ENCODE measurements around the gene IL31. TPM values are rescaled to one million over a fixed set of nuclear protein-coding genes. Genes with fewer than 3 reads are reported as not detected.
A peak's percentile ranks its signal among the peaks of the same experiment; 100 is the strongest.

Gene IL31
- total RNA-seq, 1 donor from 2014 or later, result not detected

DNA sequence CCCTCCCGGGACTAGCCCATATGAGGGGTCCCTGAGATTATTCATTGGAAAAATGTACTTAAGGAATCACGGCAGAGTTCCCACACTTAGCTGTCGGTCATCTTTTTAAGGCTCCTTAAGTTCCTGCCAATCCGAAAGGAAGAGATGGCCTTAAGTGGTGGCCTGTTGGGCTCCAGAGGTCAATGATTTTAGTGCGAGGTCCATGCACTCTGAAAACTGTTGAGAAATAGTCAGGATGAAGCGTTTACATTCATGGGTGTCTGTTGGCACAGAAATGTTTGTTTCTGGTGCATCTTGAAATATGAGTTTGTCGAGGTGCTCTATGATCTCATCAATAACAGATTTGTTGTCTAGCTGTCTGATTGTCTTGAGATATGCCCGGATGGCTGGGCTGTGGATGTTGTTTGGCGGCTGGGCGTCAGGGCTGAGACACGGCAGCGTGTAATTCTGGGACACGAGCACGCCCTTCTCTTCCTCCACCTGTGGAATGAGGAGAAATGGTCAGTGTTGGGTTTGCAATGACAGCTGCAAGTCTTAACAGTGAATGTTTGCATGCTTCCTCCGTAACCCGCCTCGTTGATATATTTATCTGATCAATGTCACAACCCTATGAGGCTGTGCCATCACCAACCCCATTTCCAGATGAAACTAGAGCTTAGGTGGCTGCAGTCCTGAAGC is 1.6 kb downstream of the IL31 start:
- Mint-ChIP-seq H3K36me3 (ENCODE audit: unreplicated experiment) (no peaks in the 10 kb centered on the region), H3K27ac (ENCODE audit: unreplicated experiment) (no peak overlapping the region), H3K4me3 (ENCODE audit: unreplicated experiment) (no peak overlapping the region), H3K4me1 (ENCODE audit: low read depth, unreplicated experiment) (peaks cover under 1% of the 10 kb centered on the region), H3K27me3 (ENCODE audit: unreplicated experiment) (peaks cover 3% of the 10 kb centered on the region), H3K9me3 (ENCODE audit: unreplicated experiment) (peaks cover 2% of the 10 kb centered on the region)
- TF ChIP-seq, protein P1, sequence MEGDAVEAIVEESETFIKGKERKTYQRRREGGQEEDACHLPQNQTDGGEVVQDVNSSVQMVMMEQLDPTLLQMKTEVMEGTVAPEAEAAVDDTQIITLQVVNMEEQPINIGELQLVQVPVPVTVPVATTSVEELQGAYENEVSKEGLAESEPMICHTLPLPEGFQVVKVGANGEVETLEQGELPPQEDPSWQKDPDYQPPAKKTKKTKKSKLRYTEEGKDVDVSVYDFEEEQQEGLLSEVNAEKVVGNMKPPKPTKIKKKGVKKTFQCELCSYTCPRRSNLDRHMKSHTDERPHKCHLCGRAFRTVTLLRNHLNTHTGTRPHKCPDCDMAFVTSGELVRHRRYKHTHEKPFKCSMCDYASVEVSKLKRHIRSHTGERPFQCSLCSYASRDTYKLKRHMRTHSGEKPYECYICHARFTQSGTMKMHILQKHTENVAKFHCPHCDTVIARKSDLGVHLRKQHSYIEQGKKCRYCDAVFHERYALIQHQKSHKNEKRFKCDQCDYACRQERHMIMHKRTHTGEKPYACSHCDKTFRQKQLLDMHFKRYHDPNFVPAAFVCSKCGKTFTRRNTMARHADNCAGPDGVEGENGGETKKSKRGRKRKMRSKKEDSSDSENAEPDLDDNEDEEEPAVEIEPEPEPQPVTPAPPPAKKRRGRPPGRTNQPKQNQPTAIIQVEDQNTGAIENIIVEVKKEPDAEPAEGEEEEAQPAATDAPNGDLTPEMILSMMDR (IDR thresholded peaks at IDR 0.05; ENCODE audit: partially characterized antibody, unreplicated experiment), result no peak
- no peak for DNase-seq

DNA sequence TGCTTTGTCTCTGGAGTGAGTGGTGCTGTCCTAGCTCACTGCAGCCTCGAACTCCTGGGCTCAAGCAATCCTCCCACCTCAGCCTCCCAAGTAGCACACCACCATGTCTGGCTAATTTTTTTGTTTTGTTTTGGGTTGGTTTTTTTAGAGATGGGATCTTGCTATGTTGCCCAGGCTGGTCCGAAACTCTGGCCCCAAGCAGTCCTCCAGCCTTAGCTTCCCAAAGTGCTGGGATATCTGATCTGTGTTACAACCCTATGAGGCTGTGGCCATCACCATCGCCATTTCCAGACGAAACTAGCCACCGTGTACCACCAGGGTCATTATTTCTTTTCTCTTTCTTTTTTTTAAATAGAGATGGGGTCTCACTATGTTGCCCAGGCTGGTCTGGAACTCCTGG is 2.6 kb downstream of the IL31 start:
- Mint-ChIP-seq H3K4me3 (ENCODE audit: unreplicated experiment) (no peak overlapping the region), H3K4me1 (ENCODE audit: low read depth, unreplicated experiment) (peaks cover 6% of the 10 kb centered on the region), H3K27ac (ENCODE audit: unreplicated experiment) (no peak overlapping the region), H3K27me3 (ENCODE audit: unreplicated experiment) (peaks cover 3% of the 10 kb centered on the region), H3K9me3 (ENCODE audit: unreplicated experiment) (peaks cover 3% of the 10 kb centered on the region), H3K36me3 (ENCODE audit: unreplicated experiment) (no peaks in the 10 kb centered on the region)
- TF ChIP-seq, protein P1 (IDR thresholded peaks at IDR 0.05; ENCODE audit: partially characterized antibody, unreplicated experiment), result no peak
- DNase-seq, result no peak

DNA sequence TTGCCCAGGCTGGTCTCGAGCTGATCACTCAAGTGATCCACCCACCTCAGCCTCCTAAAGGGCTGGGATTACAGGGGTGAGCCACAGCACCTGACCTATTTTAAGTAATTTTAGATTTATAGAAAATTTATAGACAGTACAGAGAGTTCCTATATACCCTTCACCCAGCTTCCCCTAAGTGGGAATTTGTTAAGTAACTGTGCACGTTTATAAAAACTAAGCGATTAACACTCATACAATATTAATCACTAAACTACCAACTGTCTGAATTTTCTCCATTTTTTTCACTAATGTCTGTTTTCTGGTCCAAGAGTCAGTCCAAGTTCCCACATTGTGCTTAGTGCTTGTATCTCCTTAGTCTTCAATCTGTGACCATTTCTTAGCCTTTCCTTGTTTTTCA is 5.5 kb downstream of the IL31 start:
- DNase-seq, result no peak
- H3K36me3 Mint-ChIP-seq (ENCODE audit: unreplicated experiment), result no peaks in the 10 kb centered on the region
- TF ChIP-seq, protein P1 (IDR thresholded peaks at IDR 0.05; ENCODE audit: partially characterized antibody, unreplicated experiment), result no peak
- peaks cover 6% of the 10 kb centered on the region for H3K4me1 Mint-ChIP-seq (ENCODE audit: low read depth, unreplicated experiment)
- no peak overlapping the region for H3K4me3 Mint-ChIP-seq (ENCODE audit: unreplicated experiment)
- H3K9me3 Mint-ChIP-seq (ENCODE audit: unreplicated experiment), result peaks cover 3% of the 10 kb centered on the region
- no peaks in the 10 kb centered on the region for H3K27me3 Mint-ChIP-seq (ENCODE audit: unreplicated experiment)
- H3K27ac Mint-ChIP-seq (ENCODE audit: unreplicated experiment), result no peak overlapping the region

DNA sequence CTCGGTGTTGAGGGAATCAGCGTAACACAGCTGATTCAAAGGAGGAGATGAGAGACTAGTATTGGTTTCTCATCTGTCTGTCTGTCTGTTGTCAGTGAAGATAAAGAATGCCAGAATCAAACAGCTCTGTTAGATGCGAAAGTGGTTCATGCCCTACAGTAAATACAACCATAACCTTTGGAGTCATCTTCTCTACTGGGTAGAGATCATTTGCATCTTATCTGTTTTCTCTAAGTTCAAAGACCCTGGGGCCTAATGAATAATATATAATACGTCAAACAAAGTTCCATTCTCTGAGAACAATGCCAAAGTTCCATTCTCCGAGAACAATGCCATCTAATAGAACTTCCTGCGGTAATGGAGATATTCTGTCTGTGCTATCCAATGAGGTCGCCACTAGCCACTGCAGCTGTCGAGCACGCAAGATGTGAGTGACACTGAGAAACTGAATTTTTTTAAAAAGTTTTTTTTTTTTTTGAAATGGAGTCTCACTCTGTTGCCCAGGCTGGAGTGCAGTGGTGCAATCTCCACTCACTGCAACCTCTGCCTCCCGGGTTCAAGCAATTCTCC is 6.6 kb downstream of the IL31 start:
- TF ChIP-seq, protein P1 (IDR thresholded peaks at IDR 0.05; ENCODE audit: partially characterized antibody, unreplicated experiment), result no peak
- DNase-seq, result no peak
- Mint-ChIP-seq H3K9me3 (ENCODE audit: unreplicated experiment) (peaks cover 3% of the 10 kb centered on the region), H3K4me3 (ENCODE audit: unreplicated experiment) (no peak overlapping the region), H3K27ac (ENCODE audit: unreplicated experiment) (peak overlapping the region; percentile 56), H3K4me1 (ENCODE audit: low read depth, unreplicated experiment) (peaks cover 6% of the 10 kb centered on the region), H3K27me3 (ENCODE audit: unreplicated experiment) (no peaks in the 10 kb centered on the region), H3K36me3 (ENCODE audit: unreplicated experiment) (no peaks in the 10 kb centered on the region)

All from glutamatergic neuron (in vitro differentiated cells).